GM06990 (cell line): ENCODE measurements around the gene EDDM3A.

ENCODE experiments used
- DNase-seq: peaks from one replicate; pipeline ENCODE4 v3.0.0-alpha.2; 2011; ENCODE audit not compliant: insufficient read length; ENCODE audit errors: extremely low read depth
- H3K27me3 ChIP-seq: replicated peaks from 2 replicates; pipeline ENCODE4 v1.6.0; 2011; ENCODE audit warnings: low read length; ENCODE audit not compliant: control insufficient read depth, insufficient read depth
- H3K36me3 ChIP-seq: 2 replicates; pipeline ENCODE4 v1.5.1; 2011; ENCODE audit warnings: low read length; ENCODE audit not compliant: control insufficient read depth, insufficient read depth
- H3K4me3 ChIP-seq: replicated peaks from 2 replicates; pipeline ENCODE4 v1.5.1; 2011; ENCODE audit warnings: low read depth, mild to moderate bottlenecking, control low read depth, low read length
- TF ChIP-seq, protein P1 (sequence below): IDR thresholded peaks from 2 replicates; pipeline ENCODE4 v1.5.1; 2011; ENCODE audit warnings: low read length, control low read depth, mild to moderate bottlenecking, inconsistent platforms; ENCODE audit not compliant: insufficient read depth, poor library complexity, severe bottlenecking

The EDDM3A gene

GRCh38 chr14:20768593-20768892 lies 22.9 kb downstream of the EDDM3A start:
- H3K27me3 ChIP-seq: no peaks in the 10 kb centered on the region
- H3K4me3 ChIP-seq: no peak overlapping the region
- TF ChIP-seq, protein P1, sequence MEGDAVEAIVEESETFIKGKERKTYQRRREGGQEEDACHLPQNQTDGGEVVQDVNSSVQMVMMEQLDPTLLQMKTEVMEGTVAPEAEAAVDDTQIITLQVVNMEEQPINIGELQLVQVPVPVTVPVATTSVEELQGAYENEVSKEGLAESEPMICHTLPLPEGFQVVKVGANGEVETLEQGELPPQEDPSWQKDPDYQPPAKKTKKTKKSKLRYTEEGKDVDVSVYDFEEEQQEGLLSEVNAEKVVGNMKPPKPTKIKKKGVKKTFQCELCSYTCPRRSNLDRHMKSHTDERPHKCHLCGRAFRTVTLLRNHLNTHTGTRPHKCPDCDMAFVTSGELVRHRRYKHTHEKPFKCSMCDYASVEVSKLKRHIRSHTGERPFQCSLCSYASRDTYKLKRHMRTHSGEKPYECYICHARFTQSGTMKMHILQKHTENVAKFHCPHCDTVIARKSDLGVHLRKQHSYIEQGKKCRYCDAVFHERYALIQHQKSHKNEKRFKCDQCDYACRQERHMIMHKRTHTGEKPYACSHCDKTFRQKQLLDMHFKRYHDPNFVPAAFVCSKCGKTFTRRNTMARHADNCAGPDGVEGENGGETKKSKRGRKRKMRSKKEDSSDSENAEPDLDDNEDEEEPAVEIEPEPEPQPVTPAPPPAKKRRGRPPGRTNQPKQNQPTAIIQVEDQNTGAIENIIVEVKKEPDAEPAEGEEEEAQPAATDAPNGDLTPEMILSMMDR: no peak
- no peaks in the 10 kb centered on the region for H3K36me3 ChIP-seq
- DNase-seq: no peak

DNA sequence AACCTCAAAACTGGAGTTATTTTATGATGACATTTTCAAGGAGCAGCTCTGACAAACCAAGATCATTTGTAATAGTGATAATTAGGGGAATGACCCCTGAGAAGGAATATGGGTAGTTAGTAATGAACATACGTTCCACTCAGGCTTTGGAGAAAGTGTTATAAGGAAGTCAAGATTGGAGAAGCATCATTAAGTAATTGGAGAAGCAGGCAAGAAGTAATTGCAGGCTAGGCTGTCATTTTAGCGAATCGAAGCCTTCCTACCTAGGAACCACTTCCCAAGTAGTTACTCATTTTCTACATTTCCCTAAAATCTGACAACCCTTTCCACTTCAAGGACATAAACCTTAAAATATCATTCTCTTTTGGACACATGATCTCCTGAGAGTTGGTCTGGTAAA lies 23.7 kb downstream of the EDDM3A start:
- Histone ChIP-seq H3K4me3 (no peak overlapping the region), H3K36me3 (no peaks in the 10 kb centered on the region), H3K27me3 (no peaks in the 10 kb centered on the region)
- DNase-seq: no peak
- TF ChIP-seq, protein P1: no peak

- H3K27me3 ChIP-seq: no peaks in the 10 kb centered on the region
- TF ChIP-seq, protein P1: no peak
- no peak for DNase-seq
- no peak overlapping the region for H3K4me3 ChIP-seq
- no peaks in the 10 kb centered on the region for H3K36me3 ChIP-seq
Measured at GRCh38 chr14:20772650-20773049, 27.0 kb downstream of the EDDM3A start.

- TF ChIP-seq, protein P1: no peak
- Histone ChIP-seq H3K4me3 (no peak overlapping the region), H3K27me3 (no peaks in the 10 kb centered on the region), H3K36me3 (no peaks in the 10 kb centered on the region)
- DNase-seq: no peak
Measured at GRCh38 chr14:20774258-20774824, 28.7 kb downstream of the EDDM3A start.

DNA sequence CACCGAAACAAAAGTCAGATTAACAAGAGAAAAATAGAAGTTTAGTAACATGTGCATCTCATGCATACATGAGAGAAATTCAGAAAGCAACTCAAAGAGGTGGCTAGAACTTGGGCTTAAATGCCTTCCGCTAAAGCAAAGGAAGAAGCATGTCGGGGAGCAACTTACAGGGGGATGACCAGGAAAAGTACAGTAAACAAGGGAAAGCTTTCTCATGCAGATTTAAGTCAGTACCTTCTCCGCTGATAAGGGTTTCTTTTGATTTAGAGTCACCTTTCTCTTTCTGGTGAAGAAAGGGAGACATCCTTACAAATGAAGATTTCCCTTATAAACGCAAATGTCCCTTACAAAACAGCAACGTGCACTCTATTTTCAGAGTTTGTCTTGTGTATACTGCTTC lies 29.4 kb downstream of the EDDM3A start:
- no peaks in the 10 kb centered on the region for H3K27me3 ChIP-seq
- no peak overlapping the region for H3K4me3 ChIP-seq
- TF ChIP-seq, protein P1: no peak
- no peak for DNase-seq
- no peaks in the 10 kb centered on the region for H3K36me3 ChIP-seq

- H3K36me3 ChIP-seq: no peaks in the 10 kb centered on the region
- DNase-seq: no peak
- H3K4me3 ChIP-seq: no peak overlapping the region
- TF ChIP-seq, protein P1: no peak
- no peaks in the 10 kb centered on the region for H3K27me3 ChIP-seq
Measured at GRCh38 chr14:20775901-20776300, 30.2 kb downstream of the EDDM3A start.
